Smooth muscle cell (in vitro differentiated cells): ENCODE data around the gene CDT1. TPM values are rescaled to one million over a fixed set of nuclear protein-coding genes. Genes with fewer than 3 reads are reported as not detected.

Source experiments
- DNase-seq: peaks from one replicate; lab custom pipeline; 2025; ENCODE audit not compliant: unreplicated experiment; lab: John Stamatoyannopoulos, UW
- H2AFZ ChIP-seq: fragments of 200-600 bp; sonication (generic); 2 replicates; pipeline ENCODE4 v1.6.0; 2016; ENCODE audit warnings: antibody characterized with exemption, low read depth, mild to moderate bottlenecking
- H3F3A ChIP-seq: fragments of 200-600 bp; sonication (generic); 2 replicates; pipeline ENCODE4 v1.6.0; 2017; ENCODE audit warnings: antibody characterized with exemption, low read depth
- H3K27ac ChIP-seq: fragments of 200-600 bp; sonication (generic); 2 replicates; pipeline ENCODE4 v1.5.1; 2016; ENCODE audit warnings: low read depth, mild to moderate bottlenecking
- H3K27me3 ChIP-seq: fragments of 200-600 bp; sonication (generic); 2 replicates; pipeline ENCODE4 v1.6.1; 2016; ENCODE audit warnings: low read depth, mild to moderate bottlenecking
- H3K36me3 ChIP-seq: fragments of 200-600 bp; sonication (generic); 2 replicates; pipeline ENCODE4 v1.5.1; 2016; ENCODE audit warnings: low read depth
- H3K4me1 ChIP-seq: fragments of 200-600 bp; sonication (generic); 2 replicates; pipeline ENCODE4 v1.5.1; 2016; ENCODE audit warnings: low read depth
- H3K4me2 ChIP-seq: fragments of 200-600 bp; sonication (generic); 2 replicates; pipeline ENCODE4 v1.6.0; 2016; ENCODE audit warnings: mild to moderate bottlenecking
- H3K4me3 ChIP-seq: fragments of 200-600 bp; sonication (generic); 2 replicates; pipeline ENCODE4 v1.5.1; 2016; ENCODE audit warnings: mild to moderate bottlenecking
- H3K79me2 ChIP-seq: fragments of 200-600 bp; sonication (generic); 2 replicates; pipeline ENCODE4 v1.6.0; 2016; ENCODE audit warnings: low read depth, mild to moderate bottlenecking
- H3K9ac ChIP-seq: fragments of 200-600 bp; sonication (generic); 2 replicates; pipeline ENCODE4 v1.6.0; 2016; ENCODE audit warnings: low read depth
- H3K9me3 ChIP-seq: fragments of 200-600 bp; sonication (generic); replicated peaks from 2 replicates; pipeline ENCODE4 v1.5.1; 2016; ENCODE audit warnings: low read depth
- H4K20me1 ChIP-seq: fragments of 200-600 bp; sonication (generic); 2 replicates; pipeline ENCODE4 v1.6.0; 2016; ENCODE audit warnings: low read depth
- CTCF ChIP-seq: fragments of 200-600 bp; sonication (generic); IDR thresholded peaks from 2 replicates; pipeline ENCODE4 v1.5.1; 2017; ENCODE audit warnings: borderline replicate concordance, mild to moderate bottlenecking, antibody characterized with exemption; ENCODE audit not compliant: insufficient read depth, poor library complexity, severe bottlenecking
- WGBS: methylation state at CpG from one replicate; pipeline ENCODE4 v1.1.7; 2016; ENCODE audit warnings: low lambda C conversion rate; 5-methylcytosine and 5-hydroxymethylcytosine counted together
- polyA plus RNA-seq: library from polyadenylated mRNA; unstranded; fragments of >200 nt; fragmentation: Nextera tagmentation; extraction: Ambion mirVana; gene quantifications from 2 replicates; pipeline ENCODE4 v1.2.1, GENCODE V29; 2016
- total RNA-seq: library from RNA; depleted of rRNA; stranded (reverse); fragments of >200 nt; gene quantifications from 2 replicates; pipeline ENCODE4 v1.2.3, GENCODE V29; 2014

The CDT1 gene
- total and polyA plus RNA-seq, 2 experiments from 2014 or later, result 5.3 to 13.3 TPM

GRCh38 chr16:88817785-88818574 is 14.4 kb downstream of the CDT1 start:
- no peak overlapping the region for H2AFZ ChIP-seq
- H3K4me2 ChIP-seq, result no peak overlapping the region
- no peaks in the 10 kb centered on the region for H3K27me3 ChIP-seq
- no peak overlapping the region for H3K9ac ChIP-seq
- H3K9me3 ChIP-seq, result no peaks in the 10 kb centered on the region
- TF ChIP-seq CTCF, result no peak
- H3K4me3 ChIP-seq, result no peak overlapping the region
- no peaks in the 10 kb centered on the region for H3K4me1 ChIP-seq
- H3K79me2 ChIP-seq, result no peaks in the 10 kb centered on the region
- H3K36me3 ChIP-seq, result no peaks in the 10 kb centered on the region
- H3K27ac ChIP-seq, result no peak overlapping the region
- no peaks in the 10 kb centered on the region for H3F3A ChIP-seq
- no peak for DNase-seq
- 87% methylated on average over 40 of the region's 40 CpGs for WGBS
- H4K20me1 ChIP-seq, result no peaks in the 10 kb centered on the region

- no peaks in the 10 kb centered on the region for H3K4me1 ChIP-seq
- H3K27me3 ChIP-seq, result no peaks in the 10 kb centered on the region
- H3K9ac ChIP-seq, result no peak overlapping the region
- H2AFZ ChIP-seq, result no peak overlapping the region
- H3K27ac ChIP-seq, result no peak overlapping the region
- H3K4me3 ChIP-seq, result no peak overlapping the region
- H3K9me3 ChIP-seq, result no peaks in the 10 kb centered on the region
- no peaks in the 10 kb centered on the region for H3F3A ChIP-seq
- 94% methylated on average over 18 of the region's 18 CpGs for WGBS
- no peaks in the 10 kb centered on the region for H3K36me3 ChIP-seq
- no peak for TF ChIP-seq CTCF
- DNase-seq, result no peak
- H3K4me2 ChIP-seq, result no peak overlapping the region
- no peaks in the 10 kb centered on the region for H3K79me2 ChIP-seq
- H4K20me1 ChIP-seq, result no peaks in the 10 kb centered on the region
Measured at GRCh38 chr16:88818575-88818874, 14.9 kb downstream of the CDT1 start.

GRCh38 chr16:88819126-88819525 is 15.5 kb downstream of the CDT1 start:
- no peak for DNase-seq
- H3K4me1 ChIP-seq, result no peaks in the 10 kb centered on the region
- no peak overlapping the region for H3K4me3 ChIP-seq
- H3K36me3 ChIP-seq, result no peaks in the 10 kb centered on the region
- H2AFZ ChIP-seq, result no peak overlapping the region
- H3K79me2 ChIP-seq, result no peaks in the 10 kb centered on the region
- no peaks in the 10 kb centered on the region for H4K20me1 ChIP-seq
- no peak overlapping the region for H3K4me2 ChIP-seq
- TF ChIP-seq CTCF, result no peak
- no peaks in the 10 kb centered on the region for H3K27me3 ChIP-seq
- H3K9ac ChIP-seq, result no peak overlapping the region
- no peaks in the 10 kb centered on the region for H3K9me3 ChIP-seq
- no peak overlapping the region for H3K27ac ChIP-seq
- H3F3A ChIP-seq, result no peaks in the 10 kb centered on the region
- 90% methylated on average over 16 of the region's 16 CpGs for WGBS

- no peak overlapping the region for H2AFZ ChIP-seq
- DNase-seq, result no peak
- WGBS, result 96% methylated on average over 17 of the region's 20 CpGs
- no peak overlapping the region for H3K4me3 ChIP-seq
- no peaks in the 10 kb centered on the region for H3K9me3 ChIP-seq
- no peaks in the 10 kb centered on the region for H3K27me3 ChIP-seq
- H3K9ac ChIP-seq, result no peak overlapping the region
- H3K36me3 ChIP-seq, result no peaks in the 10 kb centered on the region
- no peak for TF ChIP-seq CTCF
- H4K20me1 ChIP-seq, result no peaks in the 10 kb centered on the region
- no peaks in the 10 kb centered on the region for H3K4me1 ChIP-seq
- no peaks in the 10 kb centered on the region for H3K79me2 ChIP-seq
- H3F3A ChIP-seq, result no peaks in the 10 kb centered on the region
- H3K4me2 ChIP-seq, result no peak overlapping the region
- H3K27ac ChIP-seq, result no peak overlapping the region
Measured at GRCh38 chr16:88820385-88821025, 16.9 kb downstream of the CDT1 start.
